Renal pelvis (tissue), 4 donors: ENCODE results near the gene KIF15. TPM values are rescaled to one million over a fixed set of nuclear protein-coding genes. Genes with fewer than 3 reads are reported as not detected.
"Not testable (repeated sequence)": the region's sequence is repeated elsewhere in the genome, so short reads cannot be mapped to it uniquely, and the experiment has no call there.

Experiments used
- DNase-seq: peaks from one replicate; pipeline ENCODE4 v3.0.0-alpha.2; 2013
- polyA plus RNA-seq, 3 donors: library from polyadenylated mRNA; unstranded; fragments of 120-200 nt; gene quantifications; one replicate each; pipeline ENCODE4 v1.2.1, GENCODE V29; 2013; ENCODE audit not compliant: insufficient read length in 3 of 3

Gene KIF15
- polyA plus RNA-seq, 3 donors: 21.6 to 29.2 (median 25.0) TPM

- DNase-seq: not testable (repeated sequence)
Measured at GRCh38 chr3:44816334-44816733, 54.7 kb downstream of the KIF15 start.

- DNase-seq: not testable (repeated sequence)
Measured at GRCh38 chr3:44821206-44821605, 59.6 kb downstream of the KIF15 start.

- no peak for DNase-seq
Measured at GRCh38 chr3:44825264-44825925, 63.8 kb downstream of the KIF15 start.

GRCh38 chr3:44827196-44827595 lies 65.6 kb downstream of the KIF15 start:
- no peak for DNase-seq

- DNase-seq: no peak
Measured at GRCh38 chr3:44831232-44831631, 69.6 kb downstream of the KIF15 start.

GRCh38 chr3:44832032-44832431 lies 70.4 kb downstream of the KIF15 start:
- DNase-seq: no peak

GRCh38 chr3:44832965-44833364 lies 71.4 kb downstream of the KIF15 start:
- DNase-seq: no peak

GRCh38 chr3:44833394-44833793 lies 71.8 kb downstream of the KIF15 start:
- no peak for DNase-seq

GRCh38 chr3:44835684-44836083 lies 74.1 kb downstream of the KIF15 start:
- no peak for DNase-seq

GRCh38 chr3:44842376-44842775 lies 80.8 kb downstream of the KIF15 start:
- no peak for DNase-seq

- DNase-seq: no peak
Measured at GRCh38 chr3:44845528-44846520, 84.2 kb downstream of the KIF15 start.

GRCh38 chr3:44848634-44849033 lies 87.0 kb downstream of the KIF15 start:
- no peak for DNase-seq

- not testable (repeated sequence) for DNase-seq
Measured at GRCh38 chr3:44856663-44857062, 95.1 kb downstream of the KIF15 start.

GRCh38 chr3:44860117-44860516 lies 98.5 kb downstream of the KIF15 start:
- DNase-seq: no peak

- DNase-seq: peak; percentile 92
Measured at GRCh38 chr3:44861412-44862225, 100.0 kb downstream of the KIF15 start, which contains the start of gene TMEM42. Gene TMEM42 (plus strand): TSS chr3:44861912. CDS start chr3:44861925, 13 bp downstream.

- DNase-seq: peak; percentile 19
Measured at GRCh38 chr3:44862226-44862637, 100.6 kb downstream of the KIF15 start.

GRCh38 chr3:44865272-44866035 lies 103.9 kb downstream of the KIF15 start:
- DNase-seq: no peak

- DNase-seq: no peak
Measured at GRCh38 chr3:44867421-44868111, 106.0 kb downstream of the KIF15 start.

- DNase-seq: no peak
Measured at GRCh38 chr3:44870375-44871061, 108.9 kb downstream of the KIF15 start.

- DNase-seq: no peak
Measured at GRCh38 chr3:44874308-44874707, 112.7 kb downstream of the KIF15 start, which contains the start of gene TGM4. Gene TGM4 (plus strand): TSS chr3:44874608. CDS start chr3:44874679, 71 bp downstream.
